ENCODE measurements around the gene FAM111B.
"Not testable (repeated sequence)": the region's sequence is repeated elsewhere in the genome, so short reads cannot be mapped to it uniquely, and the experiment has no call there.

DNA sequence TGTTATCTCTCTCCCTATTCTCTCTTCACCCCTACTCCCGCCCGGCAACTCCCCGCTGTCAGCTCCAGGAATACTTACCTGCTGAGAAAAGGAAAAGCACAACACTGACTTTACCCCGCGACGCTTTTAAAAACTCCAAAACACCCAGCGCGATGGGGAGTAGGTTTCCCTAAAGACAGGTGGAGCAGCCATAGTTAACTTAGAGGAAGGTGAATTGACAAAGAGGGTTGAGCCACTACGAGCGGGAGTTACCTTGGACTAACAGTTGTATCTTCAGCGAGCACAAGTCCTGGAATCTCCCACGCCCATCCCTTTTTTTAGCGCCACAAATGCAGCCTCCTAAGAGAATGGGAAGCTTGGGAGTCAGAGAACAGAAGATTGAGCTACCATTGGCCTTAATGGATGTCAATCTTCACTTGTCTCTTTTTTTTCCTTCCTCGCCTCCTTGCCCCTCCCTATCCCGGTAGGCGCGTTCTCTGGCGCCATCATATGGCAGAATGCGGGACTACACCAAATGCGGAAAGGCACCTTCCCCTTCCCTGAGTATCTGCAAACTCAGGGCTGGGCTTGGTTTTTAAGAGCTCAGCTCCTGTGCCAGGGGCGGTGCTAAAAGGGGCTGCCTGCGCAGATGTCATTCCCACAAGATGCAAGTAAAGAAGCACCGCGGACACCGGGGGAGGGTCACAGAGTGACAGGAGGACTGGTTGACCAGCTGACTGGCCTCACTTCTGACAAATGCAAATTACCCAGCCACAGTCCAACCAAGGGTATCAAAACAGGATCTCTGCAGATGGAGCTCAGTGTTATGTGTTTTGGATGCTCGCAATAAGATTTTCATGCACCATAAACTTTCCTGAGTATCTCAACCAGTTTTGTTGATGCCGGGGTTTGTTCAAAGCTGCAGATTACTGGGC is 48.7 kb upstream of the FAM111B start:
- TF ChIP-seq POLR2A (IDR thresholded peaks at IDR 0.05), result not testable (repeated sequence)
- TF ChIP-seq, protein P1, sequence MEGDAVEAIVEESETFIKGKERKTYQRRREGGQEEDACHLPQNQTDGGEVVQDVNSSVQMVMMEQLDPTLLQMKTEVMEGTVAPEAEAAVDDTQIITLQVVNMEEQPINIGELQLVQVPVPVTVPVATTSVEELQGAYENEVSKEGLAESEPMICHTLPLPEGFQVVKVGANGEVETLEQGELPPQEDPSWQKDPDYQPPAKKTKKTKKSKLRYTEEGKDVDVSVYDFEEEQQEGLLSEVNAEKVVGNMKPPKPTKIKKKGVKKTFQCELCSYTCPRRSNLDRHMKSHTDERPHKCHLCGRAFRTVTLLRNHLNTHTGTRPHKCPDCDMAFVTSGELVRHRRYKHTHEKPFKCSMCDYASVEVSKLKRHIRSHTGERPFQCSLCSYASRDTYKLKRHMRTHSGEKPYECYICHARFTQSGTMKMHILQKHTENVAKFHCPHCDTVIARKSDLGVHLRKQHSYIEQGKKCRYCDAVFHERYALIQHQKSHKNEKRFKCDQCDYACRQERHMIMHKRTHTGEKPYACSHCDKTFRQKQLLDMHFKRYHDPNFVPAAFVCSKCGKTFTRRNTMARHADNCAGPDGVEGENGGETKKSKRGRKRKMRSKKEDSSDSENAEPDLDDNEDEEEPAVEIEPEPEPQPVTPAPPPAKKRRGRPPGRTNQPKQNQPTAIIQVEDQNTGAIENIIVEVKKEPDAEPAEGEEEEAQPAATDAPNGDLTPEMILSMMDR (IDR thresholded peaks at IDR 0.05), result peak; percentile 60 to 96 (median 85)
